HG02588 (cell line): ENCODE results near the gene SEC24B.
"Not testable (repeated sequence)": the region's sequence is repeated elsewhere in the genome, so short reads cannot be mapped to it uniquely, and the experiment has no call there.

Source experiments
- ATAC-seq: cut with Tn5 transposase; IDR thresholded peaks from one replicate; pipeline ENCODE4 v1.9.1; 2021; ENCODE audit warnings: mild to moderate bottlenecking, moderate library complexity; ENCODE audit not compliant: unreplicated experiment

Gene SEC24B

DNA sequence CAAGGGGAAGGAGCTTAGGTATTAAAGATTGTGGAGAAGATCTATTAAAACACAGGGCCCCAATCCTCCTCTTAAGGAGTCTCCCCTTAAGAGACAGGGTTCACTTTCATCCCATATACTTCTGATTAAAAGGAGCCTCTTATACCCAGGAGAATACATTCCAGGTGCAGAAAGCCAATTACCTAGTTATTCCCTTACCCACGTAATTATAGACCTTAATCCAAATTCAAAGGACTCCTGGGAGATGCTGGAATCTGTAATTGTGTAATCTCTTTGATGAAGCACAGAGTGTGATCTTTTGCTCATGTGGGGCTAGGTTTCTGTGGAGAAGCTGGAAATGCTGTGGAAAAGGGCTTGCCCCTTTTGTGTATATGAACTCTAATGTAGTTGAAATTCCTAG, 1.4 kb upstream of the SEC24B start:
- no peak for ATAC-seq

DNA sequence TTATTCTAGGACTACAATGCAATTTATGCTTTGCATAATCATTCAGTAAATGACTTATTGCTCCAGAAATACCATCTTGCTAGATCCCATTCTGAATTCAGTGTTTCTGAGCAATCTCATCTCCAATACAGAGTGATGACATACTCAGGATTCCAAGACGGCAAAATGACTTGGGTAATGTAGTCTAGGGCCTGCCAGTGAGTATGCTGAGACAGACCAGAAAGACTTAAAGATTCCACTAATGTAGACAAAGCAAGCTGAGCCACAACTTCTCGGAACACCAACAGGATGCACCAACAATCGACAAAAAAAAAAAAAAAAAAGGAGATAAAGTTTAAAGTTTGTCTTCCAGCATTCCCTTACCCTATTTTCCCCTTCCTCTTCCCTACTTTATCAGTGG, 919 bp upstream of the SEC24B start:
- no peak for ATAC-seq

DNA sequence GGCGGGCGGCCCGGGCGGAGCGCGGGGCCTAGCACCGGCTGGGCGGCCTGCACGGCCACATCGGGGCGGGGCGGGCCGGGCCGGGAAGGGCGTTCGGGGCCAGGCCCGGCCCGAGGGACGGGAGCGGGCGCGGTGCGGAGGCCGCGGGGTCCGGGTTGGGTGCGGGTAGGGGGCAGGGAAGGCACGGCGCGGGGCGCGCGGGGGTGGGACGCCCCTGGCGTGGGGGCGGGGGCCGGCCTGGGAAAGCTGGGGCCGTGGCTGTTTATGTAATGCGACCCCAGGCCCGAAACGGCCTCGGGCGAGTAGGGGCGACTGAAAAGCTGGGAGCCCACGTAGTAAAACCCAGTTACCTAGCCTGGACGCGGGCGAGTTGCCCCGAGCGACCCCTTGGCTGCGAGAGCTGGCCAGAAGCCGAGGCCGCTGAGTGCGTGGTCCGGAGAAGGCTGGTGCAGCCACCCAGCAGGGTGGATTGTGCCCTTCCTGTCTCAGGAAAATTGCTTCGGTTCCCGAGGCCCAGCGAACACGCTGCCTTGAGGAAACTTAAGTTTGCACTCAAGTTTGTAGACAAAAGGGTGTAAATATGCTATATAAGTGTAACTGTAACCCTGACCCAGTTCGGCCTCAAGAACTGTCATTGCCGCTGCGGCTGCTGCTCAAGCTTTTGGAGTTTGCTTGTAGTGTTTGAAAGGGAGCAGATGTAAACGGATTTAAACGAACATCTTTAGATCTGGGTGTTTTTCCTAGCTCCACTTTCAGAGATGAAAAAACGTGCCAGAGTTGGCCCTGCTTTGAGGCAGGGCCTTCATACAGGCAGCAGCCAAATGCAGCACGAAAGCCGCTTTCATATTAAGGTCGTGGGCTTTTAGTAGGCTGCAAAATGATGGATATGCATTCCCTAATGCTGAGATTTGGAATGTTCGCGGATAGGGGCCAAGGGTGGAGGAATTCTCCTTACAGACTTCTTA, 674 bp downstream of the SEC24B start:
- ATAC-seq, result peak; percentile 51

DNA sequence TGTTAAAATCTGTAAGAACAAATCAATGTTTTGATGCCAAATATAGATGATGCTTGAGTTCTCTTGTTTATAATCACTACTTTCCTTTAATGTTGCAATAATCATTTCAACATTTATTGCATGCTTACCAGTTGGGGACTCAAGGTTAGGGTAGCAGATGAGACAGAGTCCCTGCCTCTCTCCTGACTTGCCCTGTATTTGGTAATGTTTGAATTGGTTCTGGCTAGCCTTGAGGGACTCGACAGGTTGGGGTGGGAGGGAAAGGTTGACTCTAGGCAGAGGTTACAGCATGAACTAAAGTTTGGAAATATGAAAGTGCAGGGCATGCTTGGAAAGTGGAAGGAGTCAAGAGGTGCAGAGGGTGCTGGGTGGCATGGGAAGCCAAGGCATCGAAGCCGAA, 2.0 kb downstream of the SEC24B start:
- ATAC-seq, result no peak

DNA sequence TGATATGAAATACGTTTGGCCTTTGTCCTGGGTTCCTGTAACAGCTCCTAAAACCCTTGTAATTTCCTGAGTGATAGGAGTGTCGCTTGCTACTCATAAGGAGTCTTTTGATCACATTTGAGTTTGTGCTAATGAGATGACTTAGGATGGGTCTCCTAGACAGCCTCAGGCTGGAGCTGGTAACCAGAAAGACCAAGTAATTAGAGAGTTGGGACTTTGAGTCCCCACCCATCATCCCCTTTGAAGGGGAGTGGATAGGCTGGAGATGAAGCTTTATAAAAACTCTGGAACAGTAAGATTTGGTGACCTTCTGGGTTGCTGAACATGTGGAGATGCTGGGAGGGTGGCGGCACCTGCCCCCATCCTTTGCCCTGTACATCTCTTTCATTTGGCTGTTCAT, 2.9 kb downstream of the SEC24B start:
- no peak for ATAC-seq

GRCh38 chr4:109440948-109441347, 7.3 kb downstream of the SEC24B start:
- ATAC-seq, result no peak

- ATAC-seq, result no peak
Measured at GRCh38 chr4:109441862-109442458, 8.3 kb downstream of the SEC24B start.

GRCh38 chr4:109444182-109444844, 10.7 kb downstream of the SEC24B start:
- no peak for ATAC-seq

DNA sequence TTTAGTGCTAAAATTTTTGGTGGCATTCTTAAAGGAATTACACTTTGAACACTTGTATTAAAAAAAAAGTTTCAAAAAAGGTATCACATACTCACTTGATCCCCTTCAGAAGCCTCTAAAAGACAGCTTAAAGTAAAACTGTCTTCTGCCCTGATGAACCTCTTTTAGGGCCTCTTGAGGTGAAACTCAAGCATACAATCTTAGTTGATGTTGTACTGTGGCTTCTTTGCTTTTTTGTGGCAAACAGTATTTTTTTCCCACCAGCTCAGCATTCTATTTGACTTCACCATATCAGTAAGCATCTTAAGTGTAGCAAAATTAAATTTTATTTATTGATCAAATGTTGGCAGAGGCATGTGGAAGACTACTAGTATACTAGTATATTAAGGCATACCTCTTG, 13.7 kb downstream of the SEC24B start:
- ATAC-seq, result no peak

GRCh38 chr4:109451544-109452273, 18.1 kb downstream of the SEC24B start:
- ATAC-seq, result no peak

DNA sequence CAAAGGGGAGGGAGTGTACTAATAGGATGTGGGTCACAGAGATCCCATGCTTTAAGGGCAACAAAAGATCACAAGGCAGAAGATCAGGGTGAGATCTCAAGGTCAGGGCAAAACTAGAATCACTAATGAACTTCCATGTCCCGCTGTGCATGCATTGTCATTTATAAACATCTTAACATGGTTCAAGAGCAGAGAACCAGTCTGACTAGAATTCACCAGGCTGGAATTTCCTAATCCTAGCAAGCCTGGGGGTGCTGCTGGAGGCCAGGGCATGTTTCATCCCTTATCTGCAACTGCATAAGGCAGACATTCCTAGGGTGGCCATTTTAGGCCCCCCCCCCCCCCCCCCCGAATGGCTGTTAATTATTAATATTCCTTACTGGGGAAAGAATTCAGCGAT, 19.5 kb downstream of the SEC24B start:
- ATAC-seq, result not testable (repeated sequence)

DNA sequence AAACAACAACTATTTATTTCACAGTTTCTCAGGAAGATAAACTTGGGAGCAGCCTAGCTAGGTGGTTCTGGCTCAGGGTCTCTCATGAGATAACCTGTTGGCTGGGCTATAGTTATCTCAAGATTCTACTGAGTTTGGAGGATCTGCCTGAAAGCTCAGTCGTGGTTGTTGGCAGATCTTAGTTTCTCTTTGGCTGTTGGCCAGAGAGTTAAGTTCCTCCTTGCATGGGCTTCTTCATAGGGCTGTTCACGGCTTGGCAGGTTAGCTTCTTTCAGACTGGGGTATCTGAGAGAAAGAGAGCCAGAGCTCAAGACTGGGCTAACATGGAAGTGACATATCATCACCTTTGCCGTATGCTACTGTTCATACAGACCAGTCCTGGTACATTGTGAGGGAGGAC, 28.7 kb downstream of the SEC24B start:
- ATAC-seq, result peak; percentile 77

DNA sequence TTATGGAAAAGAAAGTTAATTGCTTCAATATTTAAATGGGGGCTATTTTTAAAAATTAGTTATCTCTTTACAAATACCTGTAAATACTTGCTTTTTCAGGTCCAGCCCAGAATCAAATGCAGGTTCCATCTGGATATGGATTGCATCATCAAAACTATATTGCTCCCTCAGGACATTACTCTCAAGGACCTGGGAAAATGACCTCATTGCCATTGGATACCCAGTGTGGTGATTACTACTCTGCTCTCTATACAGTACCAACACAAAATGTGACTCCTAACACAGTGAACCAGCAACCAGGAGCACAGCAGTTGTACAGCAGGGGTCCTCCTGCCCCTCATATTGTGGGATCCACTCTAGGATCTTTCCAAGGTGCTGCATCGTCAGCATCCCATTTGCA, 29.2 kb downstream of the SEC24B start:
- no peak for ATAC-seq

DNA sequence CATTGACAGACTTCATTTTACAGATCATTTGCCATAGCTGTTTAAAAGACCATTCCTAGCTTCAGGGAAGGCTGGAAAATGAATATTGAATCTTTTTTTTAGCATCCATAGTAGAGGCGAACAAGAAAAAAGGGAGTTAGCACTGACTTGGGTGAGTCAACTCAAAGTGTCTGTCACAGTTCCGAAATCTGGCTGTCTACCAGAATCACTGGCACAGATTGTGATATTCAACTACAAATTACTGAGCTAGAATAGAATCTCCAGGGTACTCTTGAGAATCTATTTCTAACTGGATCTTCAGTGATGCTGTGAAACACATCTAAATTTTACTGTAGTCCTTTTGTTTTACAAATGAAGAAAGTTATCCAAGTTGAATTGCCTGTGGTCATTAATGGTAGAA, 31.5 kb downstream of the SEC24B start:
- no peak for ATAC-seq

DNA sequence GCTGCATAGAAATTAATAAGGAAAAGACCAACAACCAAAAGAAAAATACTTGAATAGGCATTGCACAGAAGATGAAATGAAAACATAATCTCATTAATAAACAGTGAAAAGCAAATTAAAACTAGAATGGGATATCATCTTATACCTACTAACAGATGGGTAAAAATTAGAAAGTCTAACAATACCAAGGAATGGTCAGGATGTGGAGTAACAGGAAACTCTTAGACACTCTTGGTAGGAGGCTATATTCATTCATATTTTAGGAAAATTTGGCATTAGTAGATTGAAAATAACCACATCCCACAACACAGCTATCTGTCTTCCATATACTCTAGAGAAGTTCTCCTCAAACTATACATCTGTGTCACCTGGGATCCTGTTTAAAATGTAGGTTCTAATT, 36.3 kb downstream of the SEC24B start:
- no peak for ATAC-seq

- no peak for ATAC-seq
Measured at GRCh38 chr4:109472343-109472761, 38.7 kb downstream of the SEC24B start.

DNA sequence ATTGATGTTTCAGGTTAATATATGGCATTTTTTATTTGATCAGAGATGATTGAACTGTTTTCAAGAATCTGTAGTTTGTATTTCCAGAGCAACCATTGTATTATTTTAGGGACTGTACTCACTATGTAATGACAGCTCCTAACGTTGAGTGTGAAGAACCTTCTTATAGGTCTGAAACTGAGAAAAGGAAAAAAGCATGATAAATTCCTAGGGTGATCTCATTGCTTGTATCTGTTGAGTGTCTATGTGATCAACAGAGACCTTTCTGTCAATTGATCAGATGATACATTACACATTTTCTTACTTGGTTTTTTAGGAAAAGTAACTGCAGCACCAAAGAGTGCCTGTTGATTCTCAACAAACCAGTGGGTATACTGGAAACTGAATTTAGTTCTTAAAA, 40.2 kb downstream of the SEC24B start:
- no peak for ATAC-seq

- no peak for ATAC-seq
Measured at GRCh38 chr4:109486007-109486406, 52.4 kb downstream of the SEC24B start.

DNA sequence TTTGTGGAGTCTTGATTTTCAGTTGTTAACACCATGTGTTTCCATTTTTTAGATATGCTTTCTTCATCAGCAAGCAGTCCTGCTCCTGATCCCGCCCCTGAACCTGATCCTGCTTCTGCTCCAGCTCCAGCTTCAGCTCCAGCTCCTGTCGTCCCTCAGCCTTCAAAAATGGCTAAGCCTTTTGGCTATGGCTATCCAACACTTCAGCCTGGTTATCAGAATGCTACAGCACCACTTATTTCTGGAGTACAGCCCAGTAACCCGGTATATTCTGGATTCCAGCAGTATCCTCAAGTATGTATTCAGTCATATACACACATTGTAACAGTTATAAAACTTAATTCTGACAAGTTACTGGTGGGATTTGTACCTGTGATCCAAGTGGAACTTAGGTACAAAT, 60.9 kb downstream of the SEC24B start:
- no peak for ATAC-seq

DNA sequence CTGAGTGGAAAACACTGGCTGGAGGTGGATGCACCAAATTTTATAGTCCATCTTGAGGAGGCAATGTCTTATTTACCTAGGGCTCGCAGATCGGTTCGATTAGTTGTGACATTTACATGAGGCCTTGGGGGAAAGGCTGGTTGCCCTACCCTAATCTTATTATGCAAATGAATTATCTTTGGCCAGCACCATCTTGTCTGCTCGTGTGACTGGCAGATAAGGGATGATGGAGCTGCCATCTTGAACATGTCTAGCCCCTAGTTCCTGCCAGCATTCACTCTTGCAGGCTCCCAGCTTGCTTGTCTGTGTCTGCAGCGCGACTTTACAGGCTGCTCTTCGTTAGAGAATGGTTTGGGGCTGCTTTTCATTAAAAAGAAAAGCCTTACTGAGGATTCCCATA, 61.9 kb downstream of the SEC24B start:
- ATAC-seq, result no peak

- no peak for ATAC-seq
Measured at GRCh38 chr4:109496875-109497274, 63.3 kb downstream of the SEC24B start.
